KOPT-K1 (cell line): ENCODE results near the gene SMC1B.
A peak's percentile ranks its signal among the peaks of the same experiment; 100 is the strongest.
"Not testable (repeated sequence)": the region's sequence is repeated elsewhere in the genome, so short reads cannot be mapped to it uniquely, and the experiment has no call there.

Source experiments
- H3K27ac ChIP-seq: fragments of 200-600 bp; sonication (generic); 2 replicates; pipeline ENCODE4 v1.5.1; 2016; ENCODE audit warnings: antibody characterized with exemption, mild to moderate bottlenecking, low read depth, low read length; ENCODE audit not compliant: poor library complexity, severe bottlenecking
- H3K36me3 ChIP-seq: fragments of 200-600 bp; sonication (generic); 2 replicates; pipeline ENCODE4 v1.5.1; 2017; ENCODE audit warnings: antibody characterized with exemption, mild to moderate bottlenecking, low read length, moderate library complexity; ENCODE audit not compliant: insufficient read depth
- H3K9me3 ChIP-seq: fragments of 200-600 bp; sonication (generic); 2 replicates; pipeline ENCODE4 v1.5.1; 2017; ENCODE audit warnings: antibody characterized with exemption, low read length, mild to moderate bottlenecking; ENCODE audit not compliant: insufficient read depth, poor library complexity, severe bottlenecking

Gene SMC1B

DNA sequence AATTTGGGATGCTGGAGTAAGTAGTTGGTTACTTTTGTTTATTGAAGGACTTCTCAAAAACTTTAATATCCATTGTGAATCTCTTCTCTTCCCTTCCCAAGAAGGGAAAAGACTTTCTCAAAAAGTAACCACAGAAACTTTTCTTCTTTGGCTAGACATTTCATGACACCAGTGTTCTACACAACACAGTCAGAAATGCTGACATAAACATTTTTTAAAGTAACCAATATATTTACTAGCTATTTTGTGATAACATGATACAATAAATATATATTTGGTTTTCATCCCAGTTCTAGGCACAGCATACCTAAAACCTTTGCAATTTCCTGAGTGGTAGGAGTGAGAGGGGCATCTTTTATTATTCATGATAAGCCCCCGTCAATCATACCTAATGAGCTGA is 55.9 kb downstream of the SMC1B start:
- no peaks in the 10 kb centered on the region for H3K9me3 ChIP-seq
- H3K36me3 ChIP-seq: no peaks in the 10 kb centered on the region

DNA sequence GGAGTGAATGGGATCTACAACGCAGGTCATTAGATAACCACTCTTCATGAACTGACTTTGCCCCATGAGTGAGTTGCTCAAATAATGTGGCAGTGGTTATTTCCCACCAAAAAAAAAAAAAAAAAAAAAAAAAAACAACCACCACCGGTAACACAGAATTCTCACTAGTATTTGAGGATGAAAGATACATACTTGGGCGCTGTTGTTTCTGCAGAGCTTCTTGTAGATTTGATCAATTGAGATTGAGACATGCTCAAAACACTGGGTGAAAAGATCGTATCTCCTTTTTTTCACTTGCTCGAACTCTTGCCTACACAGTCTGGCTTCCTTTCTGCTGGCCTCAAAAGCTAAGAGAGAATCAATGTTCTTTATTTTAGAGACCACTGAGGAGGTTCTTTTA is 59.6 kb downstream of the SMC1B start:
- H3K27ac ChIP-seq: no peak overlapping the region
- H3K36me3 ChIP-seq: no peaks in the 10 kb centered on the region
- H3K9me3 ChIP-seq: no peaks in the 10 kb centered on the region

More for the DNA sequence above, 55.9 kb downstream of the SMC1B start:
- H3K27ac ChIP-seq: no peak overlapping the region

DNA sequence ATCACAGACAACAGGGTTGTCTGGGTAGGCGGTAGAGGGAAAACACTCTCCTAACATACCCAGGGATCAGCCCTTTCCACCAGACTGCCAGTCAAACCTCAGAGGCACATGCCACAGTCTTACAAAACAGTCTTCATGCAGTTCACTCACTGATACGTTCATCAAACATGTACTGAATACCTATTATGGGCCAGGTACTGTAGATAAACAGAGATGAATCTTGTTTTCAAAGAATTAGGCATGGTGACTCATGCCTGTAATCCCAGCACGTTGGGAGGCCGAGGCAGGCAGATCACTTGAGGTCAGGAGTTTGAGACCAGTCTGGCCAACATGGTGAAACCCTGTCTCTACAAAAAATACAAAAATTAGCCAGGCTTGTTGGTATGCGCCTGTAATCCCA is 60.6 kb downstream of the SMC1B start:
- not testable (repeated sequence) for H3K9me3 ChIP-seq, H3K36me3 ChIP-seq, H3K27ac ChIP-seq

DNA sequence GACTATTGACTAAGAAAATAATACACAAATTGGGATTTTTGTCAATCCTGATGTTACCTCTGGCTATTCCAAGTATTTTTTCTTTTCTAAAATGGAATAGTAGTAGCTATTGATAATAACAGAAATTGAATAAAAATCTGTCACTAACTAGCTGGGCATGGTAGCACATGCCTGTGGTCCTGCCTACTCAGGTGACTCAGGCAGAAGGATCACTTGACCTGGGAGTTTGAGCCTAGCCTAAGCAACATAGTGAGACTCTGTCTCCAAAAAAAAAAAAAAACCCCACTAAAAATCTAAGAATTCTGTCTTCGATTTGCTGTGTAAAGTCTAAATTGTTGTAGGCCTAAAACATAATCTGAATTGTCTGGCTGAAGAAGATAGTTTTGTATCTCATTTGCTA is 61.4 kb downstream of the SMC1B start:
- Histone ChIP-seq H3K9me3 (no peaks in the 10 kb centered on the region), H3K36me3 (no peaks in the 10 kb centered on the region), H3K27ac (no peak overlapping the region)

DNA sequence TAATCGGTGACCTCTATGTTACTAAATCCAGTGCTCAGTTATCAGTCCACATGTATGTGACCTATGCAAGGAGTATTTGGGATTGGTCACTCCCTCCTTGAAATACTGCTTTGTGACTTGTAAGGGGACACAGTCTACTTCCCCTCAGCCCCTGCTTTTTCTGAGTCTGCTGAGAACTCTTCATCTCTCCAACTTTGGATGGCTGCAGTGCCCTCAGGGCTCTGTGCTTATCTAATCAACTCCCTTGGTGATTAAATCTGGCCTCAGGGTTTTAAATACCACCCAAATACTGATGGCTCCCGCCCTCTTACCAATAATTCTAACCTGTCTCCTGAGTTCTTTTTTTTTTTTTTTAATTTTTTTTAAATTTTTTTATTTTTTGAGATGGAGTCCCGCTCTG is 63.5 kb downstream of the SMC1B start:
- no peaks in the 10 kb centered on the region for H3K9me3 ChIP-seq
- H3K36me3 ChIP-seq: no peaks in the 10 kb centered on the region
- H3K27ac ChIP-seq: no peak overlapping the region

DNA sequence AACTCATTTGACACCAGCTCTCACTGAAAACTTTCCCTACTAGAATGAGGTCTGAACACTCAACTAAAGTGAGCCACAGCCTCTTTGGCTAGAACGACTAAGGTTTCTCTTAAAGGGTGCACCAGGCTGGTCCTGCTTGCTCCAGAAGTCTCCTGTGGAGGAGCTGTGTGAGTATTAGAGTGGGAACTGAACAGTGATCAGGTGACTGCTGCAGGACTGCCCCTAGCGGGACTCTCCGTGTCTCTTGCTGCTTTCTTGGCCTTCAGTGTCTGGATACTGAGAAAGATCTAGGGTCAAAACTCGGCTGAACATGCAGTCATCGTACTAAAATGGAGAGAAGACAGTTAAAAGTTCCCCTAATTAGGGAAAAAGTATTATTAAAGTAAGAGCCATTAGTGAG is 69.1 kb downstream of the SMC1B start:
- H3K27ac ChIP-seq: no peak overlapping the region
- no peaks in the 10 kb centered on the region for H3K9me3 ChIP-seq
- H3K36me3 ChIP-seq: peaks cover 17% of the 10 kb centered on the region; the same call in 1 of the 2 replicates

DNA sequence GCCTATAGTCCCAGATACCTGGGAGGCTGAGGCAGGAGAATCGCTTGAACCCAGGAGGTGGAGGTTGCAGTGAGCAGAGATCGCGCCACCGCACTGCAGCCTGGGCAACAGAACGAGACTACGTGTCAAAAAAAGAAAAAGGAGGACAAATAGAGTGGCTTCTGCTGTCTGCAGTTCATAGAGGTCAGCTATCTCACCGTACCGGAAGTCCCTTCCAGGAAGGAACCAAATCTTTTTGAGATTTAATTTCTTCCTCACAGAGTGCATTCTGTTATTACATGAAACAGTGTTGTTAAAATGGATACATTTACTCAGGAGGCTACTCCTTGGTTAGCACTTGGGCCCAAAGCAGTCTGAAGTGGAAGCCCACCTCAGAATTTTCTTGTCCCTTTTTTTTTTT is 70.3 kb downstream of the SMC1B start:
- H3K36me3 ChIP-seq: peaks cover 21% of the 10 kb centered on the region; the same call in 1 of the 2 replicates

DNA sequence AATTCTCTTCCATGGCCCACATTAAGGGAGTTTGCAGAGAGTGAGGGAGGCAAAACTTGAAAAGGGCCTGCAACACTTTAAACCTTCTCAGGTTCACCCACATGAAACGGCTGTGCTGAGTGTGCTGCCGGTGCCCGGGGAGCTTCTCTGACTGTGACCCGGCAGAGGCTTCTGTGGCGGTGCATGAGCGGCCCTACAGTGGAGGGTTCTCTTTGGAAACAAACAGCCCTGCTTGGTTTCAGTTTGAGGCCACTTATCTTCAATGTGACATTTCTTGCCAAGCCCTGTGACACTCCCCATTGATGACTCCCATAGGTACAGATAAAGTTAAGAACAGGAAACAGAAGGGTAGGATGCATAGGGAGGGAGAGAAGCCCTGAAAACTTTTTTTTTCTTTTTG is 71.9 kb downstream of the SMC1B start:
- H3K27ac ChIP-seq: peak overlapping the region; percentile 15
- no peaks in the 10 kb centered on the region for H3K9me3 ChIP-seq
- peaks cover 26% of the 10 kb centered on the region; the same call in 1 of the 2 replicates for H3K36me3 ChIP-seq

More for the DNA sequence above, 70.3 kb downstream of the SMC1B start:
- Histone ChIP-seq H3K9me3 (no peaks in the 10 kb centered on the region), H3K27ac (no peak overlapping the region)

DNA sequence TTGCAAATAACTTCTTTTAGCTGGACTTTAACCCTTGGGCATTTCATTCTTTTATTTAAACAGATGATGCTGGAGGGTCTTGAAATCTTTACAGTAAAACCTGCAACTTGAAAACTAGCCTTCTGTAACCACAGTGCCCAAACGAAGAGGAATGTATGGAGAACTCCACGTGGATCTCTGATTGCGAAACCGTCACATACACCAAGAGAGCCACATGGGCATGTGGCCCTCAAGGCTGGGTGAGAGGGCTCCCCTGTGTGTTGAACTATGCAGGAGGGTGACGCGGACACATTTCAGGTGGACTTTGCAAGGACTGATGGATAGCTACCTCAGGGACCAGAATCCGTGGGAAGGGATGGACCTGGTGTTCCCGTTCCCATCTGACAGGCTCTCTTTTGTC is 73.1 kb downstream of the SMC1B start:
- no peak overlapping the region for H3K27ac ChIP-seq
- H3K9me3 ChIP-seq: no peaks in the 10 kb centered on the region
- H3K36me3 ChIP-seq: peaks cover 38% of the 10 kb centered on the region

DNA sequence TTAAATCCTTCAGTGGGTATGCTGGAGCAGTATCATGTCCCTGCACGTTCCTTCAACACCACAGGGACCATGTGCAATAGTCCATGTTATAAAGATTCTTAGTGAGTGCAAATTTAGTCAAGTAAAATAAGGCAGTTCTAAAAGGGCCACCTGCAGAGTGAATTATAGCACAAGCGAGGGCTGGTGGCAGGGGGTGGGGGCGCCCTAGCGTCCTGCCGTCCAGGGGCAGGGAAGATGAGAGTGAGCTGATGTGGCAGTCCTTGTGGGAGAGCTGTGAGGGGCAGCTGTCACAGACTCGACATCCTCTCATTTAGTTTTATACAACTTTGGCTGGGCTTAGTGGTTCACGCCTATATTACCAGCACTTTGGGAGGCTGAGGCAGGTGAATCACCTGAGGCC is 74.6 kb downstream of the SMC1B start:
- H3K36me3 ChIP-seq: peaks cover 49% of the 10 kb centered on the region
- H3K27ac ChIP-seq: no peak overlapping the region
- no peaks in the 10 kb centered on the region for H3K9me3 ChIP-seq

DNA sequence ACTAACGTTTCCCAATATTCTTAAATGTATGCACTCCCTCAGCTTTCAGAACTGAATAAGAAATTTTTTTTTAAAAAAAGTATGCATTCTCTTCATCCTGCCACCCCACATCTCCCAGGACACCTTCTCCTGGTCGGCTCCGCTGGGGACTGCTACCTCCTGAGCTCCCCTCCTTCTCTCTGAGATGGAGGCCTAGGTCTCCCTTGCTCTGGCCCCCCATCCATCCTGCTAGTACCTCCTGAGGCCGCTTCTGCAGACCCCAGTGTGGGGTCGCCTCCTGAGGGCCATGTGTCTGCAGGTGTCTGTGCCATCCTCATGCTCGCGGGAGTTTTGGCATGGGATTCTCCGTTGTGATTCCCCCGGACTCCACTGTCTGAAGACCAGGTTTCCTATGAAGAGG is 75.9 kb downstream of the SMC1B start:
- H3K36me3 ChIP-seq: peaks cover 55% of the 10 kb centered on the region
- H3K9me3 ChIP-seq: no peaks in the 10 kb centered on the region
- H3K27ac ChIP-seq: no peak overlapping the region

DNA sequence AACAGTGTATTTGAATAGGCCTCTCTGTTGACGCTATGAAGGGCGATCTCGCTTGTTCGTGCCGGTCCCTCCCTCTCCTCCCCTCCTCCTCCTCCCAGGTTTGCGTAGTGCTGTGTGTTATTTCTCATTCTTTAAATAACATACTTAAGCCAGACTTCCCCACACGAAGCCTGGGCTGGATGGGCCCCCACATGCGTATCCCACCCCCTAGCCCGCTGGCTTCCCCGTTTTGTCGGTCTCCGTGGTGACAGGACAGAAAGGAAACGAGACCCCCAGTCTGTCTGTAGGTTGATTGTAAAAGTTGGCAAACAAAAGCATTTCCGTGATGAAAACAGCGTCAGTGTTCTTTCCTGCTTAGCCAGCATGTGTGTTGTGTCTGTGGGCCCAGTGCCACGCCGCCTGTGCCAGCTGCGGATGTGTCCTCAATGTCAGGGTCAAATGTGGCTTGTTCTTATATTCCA is 76.4 kb downstream of the SMC1B start:
- Histone ChIP-seq H3K36me3 (peaks cover 60% of the 10 kb centered on the region), H3K27ac (no peak overlapping the region)

DNA sequence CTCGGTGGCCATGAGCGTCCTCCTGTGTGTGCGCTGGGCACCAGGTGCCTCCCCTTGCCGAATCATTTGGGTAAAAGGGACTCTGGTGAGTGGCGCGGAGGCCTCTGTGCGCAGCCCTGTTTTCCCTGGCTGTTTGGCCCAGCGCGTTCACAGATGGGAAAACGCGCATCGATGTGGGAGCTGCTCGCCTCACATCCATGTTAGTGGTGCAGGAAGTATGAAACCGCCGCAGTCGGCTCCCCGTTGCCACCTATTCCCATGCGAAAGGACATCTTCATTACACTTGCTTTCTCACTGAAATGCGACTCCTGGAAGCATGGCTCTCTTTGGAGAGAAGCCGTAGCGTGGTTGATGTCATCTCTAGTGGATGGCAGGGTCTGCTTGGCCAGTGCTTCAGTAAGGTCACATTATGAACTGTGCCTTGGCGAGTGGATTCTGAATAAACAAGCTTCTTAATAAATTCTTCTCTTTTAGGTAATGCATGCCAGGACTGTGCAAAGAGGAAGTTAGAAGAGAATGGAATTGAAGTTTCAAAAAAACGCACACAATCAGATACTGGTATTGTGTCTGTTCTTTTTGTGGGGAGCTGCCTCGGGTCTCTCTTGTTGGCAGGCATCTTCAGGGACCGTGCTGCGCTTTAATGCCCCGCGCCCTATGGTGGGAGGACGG is 77.4 kb downstream of the SMC1B start:
- Histone ChIP-seq H3K27ac (no peak overlapping the region), H3K9me3 (no peaks in the 10 kb centered on the region), H3K36me3 (peaks cover 66% of the 10 kb centered on the region)

More for the DNA sequence above, 76.4 kb downstream of the SMC1B start:
- no peaks in the 10 kb centered on the region for H3K9me3 ChIP-seq

DNA sequence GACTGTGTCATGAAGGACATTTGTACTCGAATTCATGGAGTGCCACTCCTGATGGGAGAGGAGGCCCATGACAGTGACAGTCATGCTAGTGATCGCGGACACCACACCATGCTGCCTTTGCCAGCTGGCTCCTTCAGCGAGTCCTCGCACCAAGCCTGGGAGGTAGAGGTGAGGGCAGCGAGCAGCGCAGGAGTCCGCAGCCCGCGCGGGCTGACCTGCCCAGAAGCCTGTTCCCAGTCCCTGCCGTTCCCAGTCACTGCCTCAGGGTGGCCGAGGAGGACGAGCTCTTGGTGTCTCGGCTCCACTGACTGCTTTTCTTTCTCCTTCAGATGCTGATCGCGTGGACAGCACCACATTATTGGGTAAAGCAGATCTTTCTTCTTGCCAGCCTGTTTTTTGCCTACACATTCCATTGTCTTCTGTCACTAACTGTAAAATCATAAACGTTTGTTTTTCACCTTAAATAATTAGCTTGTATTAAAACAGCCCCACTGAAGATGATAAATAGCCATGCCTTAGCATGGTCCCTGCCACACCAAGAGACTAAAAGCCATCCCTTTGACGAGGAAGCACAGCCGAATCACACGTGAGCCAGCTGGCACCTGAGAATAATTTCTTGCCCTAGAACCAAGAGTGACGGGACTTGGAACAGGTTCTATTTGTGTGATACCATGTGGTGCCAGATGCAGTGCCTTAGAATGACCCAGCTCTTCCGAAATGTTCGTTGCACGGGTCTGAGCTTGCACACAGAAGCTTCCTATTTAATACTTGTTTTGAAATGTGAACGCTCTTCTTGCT is 78.2 kb downstream of the SMC1B start:
- Histone ChIP-seq H3K27ac (no peak overlapping the region), H3K9me3 (no peaks in the 10 kb centered on the region), H3K36me3 (peaks cover 66% of the 10 kb centered on the region)

DNA sequence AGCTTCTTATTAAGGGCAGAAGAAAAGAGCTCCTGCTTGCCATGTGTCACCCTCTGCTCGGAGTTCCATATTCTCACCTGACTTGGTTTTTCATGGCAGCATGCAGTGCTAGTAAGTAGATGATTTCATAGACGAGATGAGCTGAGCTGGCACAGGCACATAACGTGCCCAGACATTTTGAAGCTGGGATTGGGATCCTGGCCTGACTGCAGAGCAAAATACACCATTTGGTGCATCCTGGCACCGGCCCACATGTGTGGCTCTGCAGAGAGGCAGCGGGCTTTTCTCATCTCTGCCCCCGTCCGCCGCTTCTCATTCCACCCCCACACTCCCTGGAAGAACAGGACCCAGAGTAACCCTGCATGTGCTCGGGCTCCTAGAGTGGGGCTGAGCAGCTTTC is 78.9 kb downstream of the SMC1B start:
- no peak overlapping the region for H3K27ac ChIP-seq
- H3K9me3 ChIP-seq: no peaks in the 10 kb centered on the region
- H3K36me3 ChIP-seq: peaks cover 63% of the 10 kb centered on the region

DNA sequence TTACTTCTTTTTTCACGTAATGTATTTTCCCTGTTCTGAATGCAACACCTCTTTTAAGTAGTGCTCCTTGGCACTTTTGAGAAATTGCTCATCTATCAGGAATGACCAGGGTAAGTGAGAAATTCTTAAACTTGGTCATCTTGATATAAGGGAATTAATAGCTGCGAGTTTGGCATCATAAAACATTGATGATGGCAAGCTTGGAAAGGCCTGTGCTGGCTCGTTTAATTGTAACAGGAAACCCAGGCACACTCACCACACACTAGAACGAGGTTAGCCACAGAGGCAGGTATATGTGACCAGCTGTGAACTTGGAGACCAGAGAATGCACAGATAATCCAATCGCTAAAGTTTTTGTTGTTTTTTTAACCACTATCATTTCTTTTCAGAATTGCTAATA is 79.3 kb downstream of the SMC1B start:
- Histone ChIP-seq H3K36me3 (peaks cover 64% of the 10 kb centered on the region), H3K9me3 (no peaks in the 10 kb centered on the region), H3K27ac (no peak overlapping the region)
